HT1080 (cell line): Measurements from ENCODE around the gene ANKRD28. TPM values are rescaled to one million over a fixed set of nuclear protein-coding genes. Genes with fewer than 3 reads are reported as not detected.
"Not testable (repeated sequence)": the region's sequence is repeated elsewhere in the genome, so short reads cannot be mapped to it uniquely, and the experiment has no call there.

Experiments
- DNase-seq: peaks from one replicate; pipeline ENCODE4 v3.0.0-alpha.2; 2015; ENCODE audit warnings: low read depth
- total RNA-seq: library from RNA; depleted of rRNA; stranded (reverse); fragments of >200 nt; shearing (Covaris generic); gene quantifications from 2 replicates; pipeline ENCODE4 v1.2.3, GENCODE V29; 2014

Gene ANKRD28
- total RNA-seq, 1 experiment from 2014 or later, result 98.7 TPM

DNA sequence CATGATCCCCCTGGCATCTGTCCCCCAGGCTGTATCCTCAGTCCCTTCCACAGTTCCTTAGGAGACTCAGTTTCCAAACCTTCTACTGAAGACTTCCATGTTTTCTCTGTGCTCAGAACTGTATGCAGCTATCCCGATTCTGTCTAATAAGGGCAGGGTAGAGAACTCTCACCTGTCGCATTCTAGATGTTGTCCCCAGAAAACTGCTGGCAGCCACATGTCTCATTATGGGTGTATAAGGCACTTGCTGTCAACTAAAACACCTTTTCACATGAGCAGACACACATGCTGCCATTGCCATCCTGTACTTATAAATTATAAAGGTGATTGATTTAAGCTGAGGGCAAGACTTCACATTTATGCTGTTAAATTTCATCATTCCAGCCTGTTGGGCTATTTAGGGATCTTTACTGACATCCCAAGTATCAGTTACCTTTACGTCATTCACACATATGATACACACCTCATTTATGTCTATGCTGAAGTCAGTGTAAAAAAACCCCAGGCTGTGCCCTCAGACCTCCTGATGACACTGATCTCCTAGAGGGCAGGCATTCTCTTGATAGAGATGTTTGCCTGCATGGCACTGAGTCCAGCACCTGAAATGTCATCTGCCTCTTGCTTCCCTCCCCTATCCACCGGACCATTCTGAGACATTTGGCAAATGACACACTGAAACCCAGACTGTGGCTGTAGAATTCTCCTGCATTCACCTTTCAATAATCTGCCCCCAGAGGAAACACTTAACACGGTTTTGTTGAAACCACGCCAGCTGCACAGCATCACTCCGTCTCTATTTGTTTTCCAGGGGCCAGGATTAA lies 160.4 kb downstream of the ANKRD28 start:
- DNase-seq, result no peak

GRCh38 chr3:15636028-15636709 lies 161.6 kb downstream of the ANKRD28 start:
- DNase-seq, result peak; percentile 98

DNA sequence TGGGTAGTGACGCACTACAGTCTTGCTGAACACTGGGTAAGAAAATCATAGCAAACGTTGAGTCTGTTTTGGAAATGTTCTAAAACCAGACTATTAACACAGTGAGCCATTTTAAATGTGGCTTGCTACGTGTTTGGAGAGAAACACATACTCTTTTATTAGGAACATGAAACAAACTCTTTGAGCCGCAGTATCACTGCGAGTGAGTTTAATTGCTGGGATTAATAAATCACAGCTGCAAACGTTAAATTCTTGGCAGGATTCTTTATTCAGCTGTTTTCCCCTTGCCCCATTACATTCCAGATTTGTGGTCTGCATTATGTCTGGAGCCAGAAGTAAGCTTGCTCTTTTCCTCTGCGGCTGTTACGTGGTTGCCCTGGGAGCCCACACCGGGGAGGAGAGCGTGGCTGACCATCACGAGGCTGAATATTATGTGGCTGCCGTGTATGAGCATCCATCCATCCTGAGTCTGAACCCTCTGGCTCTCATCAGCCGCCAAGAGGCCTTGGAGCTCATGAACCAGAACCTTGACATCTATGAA lies 162.6 kb downstream of the ANKRD28 start:
- no peak for DNase-seq

GRCh38 chr3:15634671-15635070 lies 163.1 kb downstream of the ANKRD28 start:
- no peak for DNase-seq

DNA sequence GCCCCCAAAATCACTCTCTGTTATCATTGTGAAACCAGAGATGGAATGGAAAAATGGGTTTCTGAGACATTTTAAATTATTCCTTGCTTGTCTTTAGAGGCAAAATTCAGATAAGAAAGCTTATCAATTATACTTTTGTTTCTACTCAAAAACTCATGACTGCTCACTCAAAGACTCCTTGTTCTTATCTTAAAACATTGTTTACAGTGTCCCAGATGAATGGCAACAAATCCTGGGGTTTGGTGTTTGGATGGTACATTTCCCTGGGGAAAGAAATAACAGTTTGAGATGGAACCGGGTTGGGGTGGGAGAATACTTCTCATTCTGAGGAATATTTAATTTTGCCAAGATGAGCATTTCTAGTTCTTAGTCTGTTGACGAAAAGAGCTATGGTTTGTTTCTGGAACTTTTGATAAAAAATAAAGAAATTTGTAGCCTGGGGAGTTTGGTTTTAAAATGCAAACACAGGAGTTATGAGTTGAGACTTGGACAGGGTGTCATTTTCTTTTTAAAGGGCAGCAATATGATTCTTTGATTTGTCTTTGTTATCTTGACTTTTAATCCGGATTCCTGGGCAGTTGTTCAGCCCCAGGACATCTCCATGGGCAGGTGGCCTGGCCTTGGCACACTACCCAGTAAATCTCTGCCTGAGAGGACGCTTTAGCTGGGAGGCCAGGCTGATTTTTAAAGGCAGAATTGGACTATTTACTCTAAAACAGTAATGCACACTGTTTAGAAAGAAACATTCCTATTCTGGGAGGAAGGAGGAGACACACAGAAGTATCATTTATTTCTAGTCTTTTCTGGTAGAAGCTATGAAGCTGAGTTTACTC lies 163.8 kb downstream of the ANKRD28 start:
- no peak for DNase-seq

DNA sequence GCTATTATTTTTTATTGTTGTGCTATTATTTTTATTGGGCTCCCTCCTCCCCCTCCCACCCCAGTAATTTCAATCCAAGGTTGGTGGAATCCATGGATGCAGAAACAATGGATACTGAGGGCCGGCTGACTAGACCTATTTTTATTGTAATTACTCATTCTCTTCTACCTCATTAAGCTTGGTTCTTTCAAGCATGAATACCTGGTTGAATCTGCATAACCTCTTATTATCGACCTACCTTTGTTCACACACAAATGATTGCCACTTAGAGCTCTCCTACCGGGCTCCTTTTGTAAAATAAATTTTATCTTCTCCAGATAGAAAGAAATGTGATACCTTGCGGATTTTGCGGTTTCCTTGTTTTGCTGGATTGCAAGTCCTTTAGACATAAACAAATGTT lies 164.6 kb downstream of the ANKRD28 start:
- DNase-seq, result no peak

GRCh38 chr3:15632212-15632580 lies 165.6 kb downstream of the ANKRD28 start:
- DNase-seq, result no peak

DNA sequence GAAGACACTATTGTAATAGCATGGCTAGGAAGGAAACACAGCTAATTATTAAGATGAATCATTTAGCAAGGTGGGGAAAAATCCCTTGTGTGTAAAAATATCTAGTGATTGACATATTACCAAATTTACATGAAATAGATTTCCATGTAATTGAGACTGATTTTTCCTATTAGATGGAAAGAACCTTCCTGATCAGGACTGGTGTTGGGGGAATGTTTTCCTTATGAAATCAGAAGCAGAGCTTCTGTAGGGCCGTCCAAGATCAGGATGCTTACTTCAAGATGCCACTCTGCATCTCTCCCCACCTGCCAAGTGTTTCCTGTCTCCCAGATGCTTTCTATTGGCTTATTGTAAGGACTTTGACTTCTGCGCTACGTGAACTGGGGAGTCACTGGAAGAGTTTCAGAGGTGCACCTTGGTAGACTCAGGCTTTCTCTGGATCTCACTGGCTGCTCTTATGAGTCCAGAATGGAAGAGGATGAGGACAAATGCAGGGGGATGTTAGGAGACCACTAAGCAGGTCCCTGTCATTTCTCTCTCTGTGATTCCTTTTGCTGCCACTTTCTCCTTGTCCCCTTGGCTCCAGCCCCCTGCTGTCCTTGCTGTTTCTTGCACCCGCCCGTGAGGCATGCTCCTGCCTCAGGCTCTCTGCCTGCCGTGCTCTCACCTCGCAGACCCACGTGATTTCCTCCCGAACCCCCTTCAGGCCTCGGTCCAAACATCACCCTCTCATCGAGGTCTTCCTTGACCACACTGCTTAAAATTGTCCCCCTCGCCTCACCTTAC lies 166.2 kb downstream of the ANKRD28 start:
- peak; percentile 37 for DNase-seq

GRCh38 chr3:15630646-15631350 lies 167.0 kb downstream of the ANKRD28 start:
- peak; percentile 87 for DNase-seq

- peak; percentile 85 for DNase-seq
Observed at GRCh38 chr3:15629860-15630597, 167.8 kb downstream of the ANKRD28 start.

GRCh38 chr3:15628967-15629366 lies 168.8 kb downstream of the ANKRD28 start:
- DNase-seq, result peak; percentile 50

DNA sequence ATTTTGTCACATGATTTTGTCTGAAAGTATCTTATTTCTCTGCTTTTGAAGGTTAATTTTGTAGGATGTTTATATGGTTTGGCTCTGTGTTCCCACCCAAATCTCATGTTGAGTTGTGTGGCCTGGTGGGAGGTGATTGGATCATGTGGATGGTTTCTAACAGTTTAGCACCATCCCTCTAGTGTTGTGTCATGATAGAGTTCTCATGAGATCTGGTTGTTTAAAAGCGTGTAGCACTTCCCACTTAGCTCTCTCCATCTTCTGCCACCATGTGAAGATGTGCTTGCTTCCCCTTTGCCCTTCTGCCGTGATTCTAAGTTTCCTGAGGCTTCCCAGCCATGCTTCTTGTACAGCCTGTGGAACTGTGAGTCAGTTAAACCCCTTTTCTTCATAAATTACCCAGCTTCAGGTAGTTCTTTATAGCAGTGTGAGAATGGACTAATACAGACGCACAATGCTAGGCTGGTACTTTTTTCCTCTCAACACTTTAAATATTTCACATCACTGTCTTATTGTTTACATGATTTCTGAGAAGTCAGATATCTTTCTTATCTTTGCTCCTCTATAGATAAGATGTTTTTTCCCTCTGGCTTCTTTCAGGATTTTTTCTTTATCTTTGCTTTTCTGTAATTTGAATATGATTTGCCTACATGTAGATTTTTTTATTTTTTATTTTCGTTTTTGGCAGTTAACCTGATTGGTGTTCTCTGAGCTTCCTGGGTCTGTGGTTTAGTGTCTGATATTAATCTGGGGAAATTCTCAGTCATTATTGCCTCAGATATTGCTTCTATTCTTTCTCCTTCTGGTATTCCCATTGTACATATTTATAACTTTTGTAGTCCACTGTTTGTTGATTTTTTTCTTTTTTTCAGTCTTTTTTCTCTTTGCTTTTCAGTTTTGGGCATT lies 174.0 kb downstream of the ANKRD28 start:
- no peak for DNase-seq

GRCh38 chr3:15619659-15620464 lies 177.9 kb downstream of the ANKRD28 start:
- not testable (repeated sequence) for DNase-seq
